K562 (cell line): ENCODE data around the gene UBL7. TPM values are rescaled to one million over a fixed set of nuclear protein-coding genes. Genes with fewer than 3 reads are reported as not detected.

ENCODE experiments used
- FOXJ3 ChIP-seq: sonication (generic); formaldehyde crosslinking; IDR thresholded peaks from 2 replicates; pipeline ENCODE4 v1.4.0; 2020; ENCODE audit warnings: mild to moderate bottlenecking, missing genetic modification reagents
- LCOR ChIP-seq: sonication (generic); formaldehyde crosslinking; IDR thresholded peaks from 2 replicates; pipeline ENCODE4 v1.8.0; 2022; ENCODE audit warnings: mild to moderate bottlenecking, missing genetic modification reagents
- POLR2B ChIP-seq: fragments of 450-650 bp; IDR thresholded peaks from 2 replicates; pipeline ENCODE4 v1.6.1; 2018; ENCODE audit warnings: low read depth; ENCODE audit not compliant: partially characterized antibody
- TOE1 ChIP-seq, 2 experiments: fragments of 450-650 bp in 1 of 2; sonication (generic) in 1 of 2; formaldehyde crosslinking in 1 of 2; IDR thresholded peaks; 2 replicates each; pipeline versions ENCODE4 v1.7.1 to v1.8.0; 2016 to 2022; ENCODE audit warnings: borderline replicate concordance in 2 of 2, mild to moderate bottlenecking in 2 of 2, antibody characterized with exemption in 1 of 2, inconsistent platforms in 1 of 2, low read depth in 1 of 2, missing genetic modification reagents in 1 of 2, moderate library complexity in 1 of 2
- ZNF76 ChIP-seq: fragments of 250-450 bp; sonication (Bioruptor Pico); IDR thresholded peaks from 2 replicates; pipeline ENCODE4 v1.4.0; 2020; ENCODE audit warnings: mild to moderate bottlenecking, moderate library complexity, borderline replicate concordance
- polyA plus RNA-seq, 8 experiments: library from polyadenylated mRNA; depleted of rRNA in 4 of 8; stranded (reverse) in 5 of 8; unstranded in 3 of 8; fragments of >200 nt; fragmentation: Nextera tagmentation in 2 of 8; fragmentation: Illumina TruSeq in 1 of 8; extraction: Ambion mirVana in 2 of 8; extraction: Trizol in 1 of 8; gene quantifications; 2 replicates each; pipeline versions ENCODE4 v1.2.1 to v1.2.3, GENCODE V29; 2011 to 2014; ENCODE audit warnings: inconsistent platforms in 1 of 8, missing spikeins in 1 of 8
- total RNA-seq, 7 experiments: library from RNA; depleted of rRNA in 6 of 7; stranded (reverse); fragments of >200 nt in 6 of 7; fragmentation: Illumina TruSeq in 2 of 7; extraction: Trizol in 2 of 7; gene quantifications; 2 replicates each; pipeline versions ENCODE4 v1.2.1 to v1.2.3, GENCODE V29; 2011 to 2021; ENCODE audit warnings: low replicate concordance in 1 of 7
- TF ChIP-seq, protein P1 (sequence below): fragments of 450-650 bp; formaldehyde crosslinking; IDR thresholded peaks from 2 replicates; pipeline ENCODE4 v1.4.0; 2022; ENCODE audit warnings: missing genetic modification characterization
- TF ChIP-seq, protein P2 (sequence below), 3 experiments: fragments of 200-800 bp in 1 of 3; fragments of 250-450 bp in 1 of 3; fragments of 450-650 bp in 1 of 3; sonication (Bioruptor Pico) in 1 of 3; sonication (Bioruptor generic) in 1 of 3; formaldehyde crosslinking in 1 of 3; IDR thresholded peaks; 2 replicates each; pipeline versions ENCODE4 v1.6.1 to v1.8.0; 2016 to 2022; ENCODE audit warnings: mild to moderate bottlenecking in 2 of 3, missing genetic modification characterization in 2 of 3, missing compliant biosample characterization in 1 of 3, moderate library complexity in 1 of 3
- TF ChIP-seq, protein P3 (sequence below): fragments of 450-650 bp; formaldehyde crosslinking; IDR thresholded peaks from 2 replicates; pipeline ENCODE4 v1.4.0; 2020; ENCODE audit warnings: mild to moderate bottlenecking, moderate library complexity

Gene UBL7
- total and polyA plus RNA-seq, 9 of the 15 experiments (the other 6 are each of a cell fraction or from before 2014, with no cell fraction given), result 19.2 to 63.4 (median 44.9) TPM

DNA sequence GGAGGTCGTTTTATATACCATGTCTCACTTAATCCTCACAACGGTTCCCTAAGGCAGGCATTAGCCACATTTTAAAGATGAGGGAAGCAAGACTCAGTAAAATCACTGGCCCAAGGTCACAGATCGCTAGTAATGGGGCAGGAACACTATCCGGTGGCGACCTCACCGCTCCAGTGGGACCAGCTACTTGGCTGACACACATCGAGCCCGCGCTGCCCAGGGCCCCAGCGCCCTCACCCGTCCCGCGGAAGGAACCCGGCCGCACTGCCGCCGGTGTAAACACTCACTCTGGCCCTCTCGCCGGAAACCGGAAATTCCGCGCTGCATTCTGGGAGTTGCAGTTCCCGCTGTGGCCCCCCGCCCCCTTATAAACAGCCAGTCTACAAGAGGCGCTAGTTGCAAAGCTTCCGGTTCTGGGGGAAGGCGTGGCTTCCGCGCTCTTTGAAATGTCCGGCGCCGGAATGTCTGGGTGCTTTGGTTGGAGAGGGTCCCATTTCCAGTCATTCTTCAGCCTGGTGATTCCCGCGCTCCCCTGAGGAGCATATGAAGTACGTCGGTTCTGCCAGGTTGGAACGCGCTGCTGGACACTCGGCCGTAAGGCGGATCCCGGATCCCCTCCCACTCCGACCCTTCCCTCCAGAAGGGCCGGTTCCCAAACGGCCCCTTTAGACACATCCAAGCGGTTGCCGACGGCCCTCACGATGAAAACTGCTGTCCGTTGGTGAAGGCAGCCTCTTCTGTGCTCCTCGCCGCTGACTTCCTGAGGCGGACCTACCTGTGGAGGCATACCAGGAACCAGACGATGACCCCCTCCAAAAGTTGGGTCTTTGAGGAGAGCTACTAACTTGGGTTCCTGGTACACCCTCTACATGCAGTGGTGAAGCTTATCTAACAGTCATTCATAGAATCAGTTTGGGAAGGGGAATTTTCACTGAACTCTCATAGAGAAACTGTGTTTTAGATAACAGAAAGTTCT, at the start of gene UBL7 (continued):
- peak; percentile 67; the same call in 1 of the 2 replicates for TF ChIP-seq LCOR (CRISPR knock-in tag)
- TF ChIP-seq, protein P1, sequence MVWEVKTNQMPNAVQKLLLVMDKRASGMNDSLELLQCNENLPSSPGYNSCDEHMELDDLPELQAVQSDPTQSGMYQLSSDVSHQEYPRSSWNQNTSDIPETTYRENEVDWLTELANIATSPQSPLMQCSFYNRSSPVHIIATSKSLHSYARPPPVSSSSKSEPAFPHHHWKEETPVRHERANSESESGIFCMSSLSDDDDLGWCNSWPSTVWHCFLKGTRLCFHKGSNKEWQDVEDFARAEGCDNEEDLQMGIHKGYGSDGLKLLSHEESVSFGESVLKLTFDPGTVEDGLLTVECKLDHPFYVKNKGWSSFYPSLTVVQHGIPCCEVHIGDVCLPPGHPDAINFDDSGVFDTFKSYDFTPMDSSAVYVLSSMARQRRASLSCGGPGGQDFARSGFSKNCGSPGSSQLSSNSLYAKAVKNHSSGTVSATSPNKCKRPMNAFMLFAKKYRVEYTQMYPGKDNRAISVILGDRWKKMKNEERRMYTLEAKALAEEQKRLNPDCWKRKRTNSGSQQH (CRISPR knock-in tag), result peak; percentile 73; the same call in 1 of the 2 replicates
- TF ChIP-seq POLR2B, result peak; percentile 85
- no peak for TF ChIP-seq FOXJ3 (CRISPR knock-in tag)
- no peak for TF ChIP-seq ZNF76 (CRISPR knock-in tag)
- TF ChIP-seq, protein P2, sequence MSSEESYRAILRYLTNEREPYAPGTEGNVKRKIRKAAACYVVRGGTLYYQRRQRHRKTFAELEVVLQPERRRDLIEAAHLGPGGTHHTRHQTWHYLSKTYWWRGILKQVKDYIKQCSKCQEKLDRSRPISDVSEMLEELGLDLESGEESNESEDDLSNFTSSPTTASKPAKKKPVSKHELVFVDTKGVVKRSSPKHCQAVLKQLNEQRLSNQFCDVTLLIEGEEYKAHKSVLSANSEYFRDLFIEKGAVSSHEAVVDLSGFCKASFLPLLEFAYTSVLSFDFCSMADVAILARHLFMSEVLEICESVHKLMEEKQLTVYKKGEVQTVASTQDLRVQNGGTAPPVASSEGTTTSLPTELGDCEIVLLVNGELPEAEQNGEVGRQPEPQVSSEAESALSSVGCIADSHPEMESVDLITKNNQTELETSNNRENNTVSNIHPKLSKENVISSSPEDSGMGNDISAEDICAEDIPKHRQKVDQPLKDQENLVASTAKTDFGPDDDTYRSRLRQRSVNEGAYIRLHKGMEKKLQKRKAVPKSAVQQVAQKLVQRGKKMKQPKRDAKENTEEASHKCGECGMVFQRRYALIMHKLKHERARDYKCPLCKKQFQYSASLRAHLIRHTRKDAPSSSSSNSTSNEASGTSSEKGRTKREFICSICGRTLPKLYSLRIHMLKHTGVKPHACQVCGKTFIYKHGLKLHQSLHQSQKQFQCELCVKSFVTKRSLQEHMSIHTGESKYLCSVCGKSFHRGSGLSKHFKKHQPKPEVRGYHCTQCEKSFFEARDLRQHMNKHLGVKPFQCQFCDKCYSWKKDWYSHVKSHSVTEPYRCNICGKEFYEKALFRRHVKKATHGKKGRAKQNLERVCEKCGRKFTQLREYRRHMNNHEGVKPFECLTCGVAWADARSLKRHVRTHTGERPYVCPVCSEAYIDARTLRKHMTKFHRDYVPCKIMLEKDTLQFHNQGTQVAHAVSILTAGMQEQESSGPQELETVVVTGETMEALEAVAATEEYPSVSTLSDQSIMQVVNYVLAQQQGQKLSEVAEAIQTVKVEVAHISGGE (CRISPR knock-in tag; IDR thresholded peaks at IDR 0.05), result peak in 2 of 3 experiments; percentile 82 to 96; a peak in 4 of 6 replicates
- TF ChIP-seq, protein P3, sequence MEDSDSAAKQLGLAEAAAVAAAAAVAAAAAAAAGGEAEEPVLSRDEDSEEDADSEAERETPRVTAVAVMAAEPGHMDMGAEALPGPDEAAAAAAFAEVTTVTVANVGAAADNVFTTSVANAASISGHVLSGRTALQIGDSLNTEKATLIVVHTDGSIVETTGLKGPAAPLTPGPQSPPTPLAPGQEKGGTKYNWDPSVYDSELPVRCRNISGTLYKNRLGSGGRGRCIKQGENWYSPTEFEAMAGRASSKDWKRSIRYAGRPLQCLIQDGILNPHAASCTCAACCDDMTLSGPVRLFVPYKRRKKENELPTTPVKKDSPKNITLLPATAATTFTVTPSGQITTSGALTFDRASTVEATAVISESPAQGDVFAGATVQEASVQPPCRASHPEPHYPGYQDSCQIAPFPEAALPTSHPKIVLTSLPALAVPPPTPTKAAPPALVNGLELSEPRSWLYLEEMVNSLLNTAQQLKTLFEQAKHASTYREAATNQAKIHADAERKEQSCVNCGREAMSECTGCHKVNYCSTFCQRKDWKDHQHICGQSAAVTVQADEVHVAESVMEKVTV (CRISPR knock-in tag), result no peak
- peak; percentile 71 for TF ChIP-seq TOE1 (IDR thresholded peaks at IDR 0.05; ENCODE audit: borderline replicate concordance)
- TF ChIP-seq TOE1 (CRISPR knock-in tag; IDR thresholded peaks at IDR 0.05; ENCODE audit: borderline replicate concordance, low read depth), result no peak
